Right cardiac atrium (tissue), 5 donors: ENCODE measurements around the gene SLC25A30. TPM values are rescaled to one million over a fixed set of nuclear protein-coding genes. Genes with fewer than 3 reads are reported as not detected.
"Not testable (repeated sequence)": the region's sequence is repeated elsewhere in the genome, so short reads cannot be mapped to it uniquely, and the experiment has no call there.

Experiments used
- ATAC-seq, 2 donors: fragments of 200-7000 bp; cut with Tn5 transposase; one replicate each; pipeline versions ENCODE4 v1.8.0 to v1.9.1; 2020; ENCODE audit warnings: moderate library complexity in 2 of 2, mild to moderate bottlenecking in 1 of 2
- DNase-seq, 3 donors: peaks; one replicate each; pipeline ENCODE4 v3.0.0-alpha.2; 2020
- H3K27ac ChIP-seq: one replicate; pipeline ENCODE4 v1.5.1; 2013; ENCODE audit warnings: mild to moderate bottlenecking, low read length, control low read depth, moderate library complexity
- H3K27me3 ChIP-seq: one replicate; pipeline ENCODE4 v1.6.1; 2013; ENCODE audit not compliant: control insufficient read depth, insufficient read depth
- H3K4me1 ChIP-seq: one replicate; pipeline ENCODE4 v1.6.1; 2013; ENCODE audit warnings: low read length; ENCODE audit not compliant: control insufficient read depth, insufficient read depth
- H3K4me3 ChIP-seq: one replicate; pipeline ENCODE4 v1.5.1; 2013; ENCODE audit warnings: low read length, control low read depth
- H3K9me3 ChIP-seq: one replicate; pipeline ENCODE4 v1.6.1; 2013; ENCODE audit warnings: low read length; ENCODE audit not compliant: control insufficient read depth
- WGBS: extraction: QIAGEN DNeasy Blood & Tissue Kit; methylation state at CpG from one replicate; pipeline ENCODE4 v1.1.7; 2013; 5-methylcytosine and 5-hydroxymethylcytosine counted together
- intact Hi-C, 4 donors: fragments of 100-400 bp; cut with DNase I; formaldehyde crosslinking; loops; one replicate each; pipeline versions ENCODE4 v1.11.0 to v1.14.0; 2022 to 2023
- polyA plus RNA-seq: library from polyadenylated mRNA; stranded (reverse); fragments of 200-250 nt; gene quantifications from one replicate; pipeline ENCODE4 v1.2.3, GENCODE V29; 2013
- total RNA-seq, 4 donors: library from RNA; stranded (reverse); fragmentation: NEBNext Ultra II Directional; extraction: Animal tissue kit (Norgen Biotek cat#: 25700); gene quantifications; one replicate each; pipeline ENCODE4 v1.2.1, GENCODE V29; 2021
- donor health status: healthy with polysubstance abuse.
- donor health status: DM: no; HTN: yes; CAD: no.
- donor health status: DM: no; HTN: no; CAD: no.
- donor health status: DM: no; HTN: yes; CAD: no; lungs with severe emphysema.
- donor health status: DM: yes; HTN: yes; CAD: no.

The SLC25A30 gene
- total and polyA plus RNA-seq, 5 donors = 29.8 to 72.2 (median 63.6) TPM

GRCh38 chr13:45378786-45379185, 39.4 kb downstream of the SLC25A30 start:
- intact Hi-C loops = loop anchor here in 2 of 4 donors (10.0 kb wide), 2 partner anchors 86 to 96 kb away; partner anchors contain the start of gene COG3 (in 1 of the 2)
- not testable (repeated sequence) for DNase-seq, H3K9me3 ChIP-seq, H3K4me1 ChIP-seq, H3K27me3 ChIP-seq, H3K27ac ChIP-seq, H3K4me3 ChIP-seq, ATAC-seq
- 86% methylated on average over 8 of the region's 8 CpGs for WGBS

GRCh38 chr13:45377314-45377713, 40.9 kb downstream of the SLC25A30 start:
- H3K27ac ChIP-seq, DNase-seq, H3K9me3 ChIP-seq, H3K27me3 ChIP-seq, ATAC-seq, H3K4me1 ChIP-seq, H3K4me3 ChIP-seq: not testable (repeated sequence)
- intact Hi-C loops = loop anchor here in 2 of 4 donors (10.0 kb wide), 2 partner anchors 87 to 97 kb away; partner anchors contain the start of gene COG3 (in 1 of the 2)
- WGBS = 88% methylated on average over 12 of the region's 12 CpGs

- H3K27me3 ChIP-seq, ATAC-seq, H3K9me3 ChIP-seq, H3K4me1 ChIP-seq, H3K4me3 ChIP-seq, DNase-seq, H3K27ac ChIP-seq: not testable (repeated sequence)
- intact Hi-C loops = loop anchor here in 2 of 4 donors (10.0 kb wide), 2 partner anchors 88 to 98 kb away; partner anchors contain the start of gene COG3 (in 1 of the 2)
- WGBS = 92% methylated on average over 8 of the region's 8 CpGs
Observed at GRCh38 chr13:45376651-45377050, 41.5 kb downstream of the SLC25A30 start.

GRCh38 chr13:45374917-45375316, 43.3 kb downstream of the SLC25A30 start:
- Histone ChIP-seq H3K27me3 (no peaks in the 10 kb centered on the region), H3K4me3 (no peak overlapping the region), H3K9me3 (no peaks in the 10 kb centered on the region), H3K27ac (no peak overlapping the region), H3K4me1 (no peaks in the 10 kb centered on the region)
- DNase-seq = no peak
- WGBS = 92% methylated on average over 3 of the region's 3 CpGs
- intact Hi-C loops = loop anchor here in 2 of 4 donors (10.0 kb wide), 2 partner anchors 90 to 100 kb away; partner anchors contain the start of gene COG3 (in 1 of the 2)
- no peak for ATAC-seq

GRCh38 chr13:45373162-45373547, 45.0 kb downstream of the SLC25A30 start:
- Histone ChIP-seq H3K4me1 (no peaks in the 10 kb centered on the region), H3K27me3 (no peaks in the 10 kb centered on the region), H3K27ac (no peak overlapping the region), H3K4me3 (no peak overlapping the region), H3K9me3 (no peaks in the 10 kb centered on the region)
- 77% methylated on average over 5 of the region's 5 CpGs for WGBS
- ATAC-seq = no peak
- DNase-seq = no peak
- intact Hi-C loops = loop anchor here in 2 of 4 donors (10.0 kb wide), 2 partner anchors 92 to 102 kb away; partner anchors contain the start of gene COG3 (in 1 of the 2)

GRCh38 chr13:45372189-45373161, 45.7 kb downstream of the SLC25A30 start:
- DNase-seq (no peak), ATAC-seq (no peak)
- H3K9me3 ChIP-seq = no peaks in the 10 kb centered on the region
- intact Hi-C loops = loop anchor here in 2 of 4 donors (10.0 kb wide), 2 partner anchors 92 to 102 kb away; partner anchors contain the start of gene COG3 (in 1 of the 2)
- H3K27me3 ChIP-seq = no peaks in the 10 kb centered on the region
- WGBS = 70% methylated on average over 24 of the region's 24 CpGs
- H3K4me1 ChIP-seq = no peaks in the 10 kb centered on the region
- no peak overlapping the region for H3K27ac ChIP-seq
- no peak overlapping the region for H3K4me3 ChIP-seq

GRCh38 chr13:45370922-45371406, 47.2 kb downstream of the SLC25A30 start:
- Histone ChIP-seq H3K27ac (no peak overlapping the region), H3K4me1 (no peaks in the 10 kb centered on the region), H3K27me3 (no peaks in the 10 kb centered on the region), H3K4me3 (no peak overlapping the region), H3K9me3 (no peaks in the 10 kb centered on the region)
- DNase-seq = peak; percentile 76 to 90 (median 89)
- intact Hi-C loops = loop anchor here in 2 of 4 donors (10.0 kb wide), 2 partner anchors 94 to 104 kb away; partner anchors contain the start of gene COG3 (in 1 of the 2)
- ATAC-seq = peak; percentile 82 to 90
- 18% methylated on average over 30 of the region's 30 CpGs for WGBS

- H3K9me3 ChIP-seq = no peaks in the 10 kb centered on the region
- WGBS = 95% methylated on average over 4 of the region's 4 CpGs
- no peaks in the 10 kb centered on the region for H3K27me3 ChIP-seq
- DNase-seq = no peak
- no peak for ATAC-seq
- H3K27ac ChIP-seq = no peak overlapping the region
- intact Hi-C loops = no loop called here
- no peak overlapping the region for H3K4me3 ChIP-seq
- H3K4me1 ChIP-seq = no peaks in the 10 kb centered on the region
Observed at GRCh38 chr13:45369116-45369515, 49.1 kb downstream of the SLC25A30 start.

GRCh38 chr13:45368571-45368970, 49.6 kb downstream of the SLC25A30 start:
- WGBS = 27% methylated on average over 3 of the region's 3 CpGs
- intact Hi-C loops = no loop called here
- ATAC-seq (no peak), DNase-seq (no peak)
- no peaks in the 10 kb centered on the region for H3K4me1 ChIP-seq
- no peaks in the 10 kb centered on the region for H3K9me3 ChIP-seq
- no peak overlapping the region for H3K27ac ChIP-seq
- no peak overlapping the region for H3K4me3 ChIP-seq
- H3K27me3 ChIP-seq = no peaks in the 10 kb centered on the region

GRCh38 chr13:45368005-45368404, 50.2 kb downstream of the SLC25A30 start:
- Histone ChIP-seq H3K4me3 (no peak overlapping the region), H3K9me3 (no peaks in the 10 kb centered on the region), H3K27ac (no peak overlapping the region), H3K27me3 (no peaks in the 10 kb centered on the region), H3K4me1 (no peaks in the 10 kb centered on the region)
- ATAC-seq (no peak), DNase-seq (no peak)
- 84% methylated on average over 4 of the region's 4 CpGs for WGBS
- intact Hi-C loops = no loop called here

GRCh38 chr13:45367358-45367757, 50.8 kb downstream of the SLC25A30 start:
- WGBS = 58% methylated on average over 2 of the region's 2 CpGs
- Histone ChIP-seq H3K27me3 (no peaks in the 10 kb centered on the region), H3K9me3 (no peaks in the 10 kb centered on the region), H3K4me3 (no peak overlapping the region), H3K4me1 (no peaks in the 10 kb centered on the region), H3K27ac (no peak overlapping the region)
- ATAC-seq (peak in 1 of 2 donors; percentile 66), DNase-seq (peak in 2 of 3 donors; percentile 41 to 70)
- intact Hi-C loops = no loop called here
